ENCODE measurements around the gene DFFA.

Gene DFFA

DNA sequence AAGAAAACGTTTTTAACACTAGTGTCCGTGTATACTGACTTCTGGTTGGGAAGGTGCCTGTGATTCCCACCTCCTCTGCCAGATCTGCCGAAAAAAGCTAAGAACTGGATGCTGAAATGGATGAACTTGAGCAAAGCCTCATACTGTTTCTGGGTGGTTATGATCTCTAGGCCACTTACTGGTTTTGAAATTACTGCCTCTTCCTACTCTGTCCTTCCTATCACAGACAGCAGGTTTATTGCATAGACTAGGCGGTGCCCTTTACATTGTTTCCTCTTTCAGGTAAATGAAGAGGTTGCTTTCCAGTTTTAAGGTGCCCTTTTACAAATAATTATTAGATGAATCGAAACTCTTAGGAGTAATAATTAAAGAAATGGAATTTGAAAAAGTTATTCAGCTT is 29.9 kb upstream of the DFFA start:
- Histone ChIP-seq H3K4me3 (ENCODE audit: low read length) (no peak overlapping the region), H3K27me3 (ENCODE audit: insufficient read depth, low read length) (no peaks in the 10 kb centered on the region), H3K4me1 (ENCODE audit: insufficient read depth, low read length) (no peaks in the 10 kb centered on the region), H3K27ac (ENCODE audit: low read depth, low read length) (no peak overlapping the region), H3K9ac (ENCODE audit: low read depth, low read length) (no peak overlapping the region), H3K36me3 (ENCODE audit: insufficient read depth, low read length) (no peaks in the 10 kb centered on the region), H3K9me3 (ENCODE audit: insufficient read depth, low read depth, low read length) (no peaks in the 10 kb centered on the region)
- WGBS: 89% methylated on average over 4 of the region's 5 CpGs

DNA sequence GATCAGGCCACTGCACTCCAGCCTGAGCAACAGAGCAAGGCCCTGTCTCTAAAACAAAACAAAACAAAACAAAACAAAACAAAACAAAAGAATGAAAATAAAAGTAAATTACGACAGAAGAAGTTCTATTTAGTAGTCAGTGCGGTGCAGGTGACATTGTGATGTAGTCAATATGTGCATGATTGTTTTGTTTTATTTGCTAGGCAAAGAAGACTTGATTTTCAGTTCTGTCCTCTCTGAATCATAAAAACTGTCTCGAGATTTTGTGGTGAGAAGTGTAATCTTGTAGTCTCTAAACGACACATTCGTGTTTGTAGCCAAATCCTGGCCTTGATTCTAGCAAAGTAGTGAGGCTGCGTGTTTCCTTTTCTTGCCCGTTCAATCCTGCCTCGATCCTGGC is 25.9 kb upstream of the DFFA start:
- H3K4me3 ChIP-seq (ENCODE audit: low read length): no peak overlapping the region
- H3K27ac ChIP-seq (ENCODE audit: low read depth, low read length): no peak overlapping the region
- WGBS: 93% methylated on average over 8 of the region's 8 CpGs
- no peak overlapping the region for H3K9ac ChIP-seq (ENCODE audit: low read depth, low read length)
- no peaks in the 10 kb centered on the region for H3K9me3 ChIP-seq (ENCODE audit: insufficient read depth, low read depth, low read length)
- peaks cover 7% of the 10 kb centered on the region; the same call in 1 of the 2 replicates for H3K4me1 ChIP-seq (ENCODE audit: insufficient read depth, low read length)
- H3K36me3 ChIP-seq (ENCODE audit: insufficient read depth, low read length): peaks cover 11% of the 10 kb centered on the region; the same call in 1 of the 2 replicates
- no peaks in the 10 kb centered on the region for H3K27me3 ChIP-seq (ENCODE audit: insufficient read depth, low read length)

DNA sequence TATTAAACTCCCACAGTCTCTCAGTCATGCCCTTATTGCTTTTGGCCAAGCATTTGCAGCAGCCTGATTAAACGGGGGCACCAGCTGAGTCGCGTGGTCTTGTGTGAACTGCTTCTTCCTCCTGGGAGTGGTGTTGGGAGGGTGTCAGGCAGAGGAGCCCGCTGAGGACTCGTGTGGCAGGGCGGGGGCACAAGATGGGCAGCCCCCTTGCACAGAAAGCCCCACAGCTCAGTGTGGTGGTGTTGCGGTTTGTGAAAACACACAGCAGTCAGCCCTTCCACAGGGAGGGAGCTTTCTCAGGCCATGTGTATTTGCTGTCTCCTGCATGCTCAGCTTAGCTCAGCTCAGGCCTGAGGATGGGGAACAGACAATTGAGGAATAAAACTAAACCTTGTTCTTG is 24.8 kb upstream of the DFFA start:
- 94% methylated on average over 7 of the region's 7 CpGs for whole genome bisulfite sequencing
- no peak overlapping the region for H3K9ac ChIP-seq (ENCODE audit: low read depth, low read length)
- peaks cover 11% of the 10 kb centered on the region; the same call in 1 of the 2 replicates for H3K36me3 ChIP-seq (ENCODE audit: insufficient read depth, low read length)
- H3K9me3 ChIP-seq (ENCODE audit: insufficient read depth, low read depth, low read length): no peaks in the 10 kb centered on the region
- no peak overlapping the region for H3K27ac ChIP-seq (ENCODE audit: low read depth, low read length)
- no peaks in the 10 kb centered on the region for H3K27me3 ChIP-seq (ENCODE audit: insufficient read depth, low read length)
- H3K4me1 ChIP-seq (ENCODE audit: insufficient read depth, low read length): peaks cover 7% of the 10 kb centered on the region; the same call in 1 of the 2 replicates
- no peak overlapping the region for H3K4me3 ChIP-seq (ENCODE audit: low read length)

DNA sequence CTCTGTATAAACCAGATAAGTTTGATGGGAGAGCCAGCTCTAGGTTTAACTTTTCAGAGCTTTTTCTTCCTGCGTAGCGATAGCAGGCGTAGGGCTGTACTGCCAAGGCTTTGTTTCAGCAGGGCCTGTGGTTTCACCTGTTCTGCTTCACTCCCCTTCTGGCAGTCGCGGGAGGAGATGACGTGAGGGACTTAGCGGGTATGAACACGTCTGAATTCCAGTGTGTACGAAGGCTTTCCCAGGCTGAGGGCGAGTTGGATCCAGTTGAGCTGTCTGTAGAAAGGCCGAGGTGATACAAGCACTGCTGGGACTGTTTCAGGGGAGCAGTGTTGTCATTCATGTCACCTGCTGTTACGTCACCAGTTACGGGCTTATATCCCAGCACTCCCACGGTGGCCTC is 23.6 kb upstream of the DFFA start:
- Histone ChIP-seq H3K36me3 (ENCODE audit: insufficient read depth, low read length) (peaks cover 11% of the 10 kb centered on the region; the same call in 1 of the 2 replicates), H3K27ac (ENCODE audit: low read depth, low read length) (no peak overlapping the region; the same call in 1 of the 2 replicates), H3K9ac (ENCODE audit: low read depth, low read length) (no peak overlapping the region), H3K4me1 (ENCODE audit: insufficient read depth, low read length) (peaks cover 7% of the 10 kb centered on the region; the same call in 1 of the 2 replicates), H3K27me3 (ENCODE audit: insufficient read depth, low read length) (no peaks in the 10 kb centered on the region), H3K4me3 (ENCODE audit: low read length) (no peak overlapping the region), H3K9me3 (ENCODE audit: insufficient read depth, low read depth, low read length) (no peaks in the 10 kb centered on the region)
- 89% methylated on average over 14 of the region's 14 CpGs for WGBS

DNA sequence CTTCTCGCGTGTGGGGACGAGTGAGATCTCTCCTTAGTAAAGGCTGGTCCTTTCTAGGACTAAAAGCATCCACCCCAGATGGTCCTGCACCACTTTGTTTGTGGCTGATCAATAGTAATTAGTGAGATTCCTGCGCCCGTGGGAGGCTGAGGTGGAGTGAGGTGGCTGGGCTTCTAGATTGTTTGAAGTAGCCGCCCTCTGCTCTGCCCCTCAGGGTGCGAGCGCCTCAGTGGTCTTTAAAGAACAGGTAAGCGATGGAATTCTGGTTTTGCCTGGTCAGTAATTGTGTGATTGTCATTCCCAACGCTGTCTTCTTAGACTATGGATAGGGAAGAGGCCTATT is 23.1 kb upstream of the DFFA start:
- H3K36me3 ChIP-seq (ENCODE audit: insufficient read depth, low read length): peaks cover 11% of the 10 kb centered on the region; the same call in 1 of the 2 replicates
- no peak overlapping the region for H3K4me3 ChIP-seq (ENCODE audit: low read length)
- no peaks in the 10 kb centered on the region for H3K27me3 ChIP-seq (ENCODE audit: insufficient read depth, low read length)
- no peak overlapping the region for H3K27ac ChIP-seq (ENCODE audit: low read depth, low read length)
- H3K9ac ChIP-seq (ENCODE audit: low read depth, low read length): no peak overlapping the region
- WGBS: 92% methylated on average over 10 of the region's 10 CpGs
- H3K4me1 ChIP-seq (ENCODE audit: insufficient read depth, low read length): peaks cover 7% of the 10 kb centered on the region; the same call in 1 of the 2 replicates
- H3K9me3 ChIP-seq (ENCODE audit: insufficient read depth, low read depth, low read length): no peaks in the 10 kb centered on the region

DNA sequence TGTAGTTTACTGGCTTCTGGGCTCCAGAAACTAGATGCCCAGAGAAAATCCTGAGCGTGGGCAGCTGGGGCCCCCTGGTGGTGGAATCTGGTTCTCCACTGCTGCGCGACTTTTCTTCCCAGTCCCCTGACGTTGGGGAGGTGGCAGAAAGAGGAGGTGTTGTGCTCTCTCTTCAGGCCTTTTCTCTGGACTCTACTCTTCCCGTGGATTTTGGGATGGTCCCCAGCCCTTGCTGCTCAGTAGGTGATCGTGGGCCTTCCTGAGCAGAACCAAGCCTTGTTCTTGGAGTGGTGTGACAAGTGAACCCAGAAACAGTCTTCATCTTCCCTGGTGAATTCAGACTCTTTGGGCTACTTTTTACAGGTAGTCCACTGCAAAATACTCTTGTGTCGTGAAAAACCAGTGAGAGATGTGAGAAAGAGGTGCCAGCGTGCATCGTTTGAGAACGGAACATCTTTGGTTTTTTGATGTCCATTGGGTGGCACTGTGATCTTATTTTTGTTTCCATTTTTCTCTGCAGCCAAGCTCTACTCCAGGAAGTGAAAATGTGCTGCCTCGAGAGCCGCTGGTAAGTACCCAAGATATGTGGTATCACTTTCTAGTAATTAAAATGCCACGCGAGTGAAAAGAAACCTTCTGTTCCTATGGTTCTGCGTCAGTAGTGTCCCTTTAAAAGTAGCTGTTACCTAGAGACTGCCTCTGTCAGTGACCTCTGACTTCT is 22.6 kb upstream of the DFFA start:
- H3K4me3 ChIP-seq (ENCODE audit: low read length): no peak overlapping the region
- H3K9ac ChIP-seq (ENCODE audit: low read depth, low read length): no peak overlapping the region
- H3K36me3 ChIP-seq (ENCODE audit: insufficient read depth, low read length): peaks cover 11% of the 10 kb centered on the region; the same call in 1 of the 2 replicates
- H3K27me3 ChIP-seq (ENCODE audit: insufficient read depth, low read length): no peaks in the 10 kb centered on the region
- H3K4me1 ChIP-seq (ENCODE audit: insufficient read depth, low read length): peaks cover 9% of the 10 kb centered on the region; the same call in 1 of the 2 replicates
- H3K27ac ChIP-seq (ENCODE audit: low read depth, low read length): no peak overlapping the region
- H3K9me3 ChIP-seq (ENCODE audit: insufficient read depth, low read depth, low read length): no peaks in the 10 kb centered on the region
- WGBS: 45% methylated on average over 15 of the region's 15 CpGs

DNA sequence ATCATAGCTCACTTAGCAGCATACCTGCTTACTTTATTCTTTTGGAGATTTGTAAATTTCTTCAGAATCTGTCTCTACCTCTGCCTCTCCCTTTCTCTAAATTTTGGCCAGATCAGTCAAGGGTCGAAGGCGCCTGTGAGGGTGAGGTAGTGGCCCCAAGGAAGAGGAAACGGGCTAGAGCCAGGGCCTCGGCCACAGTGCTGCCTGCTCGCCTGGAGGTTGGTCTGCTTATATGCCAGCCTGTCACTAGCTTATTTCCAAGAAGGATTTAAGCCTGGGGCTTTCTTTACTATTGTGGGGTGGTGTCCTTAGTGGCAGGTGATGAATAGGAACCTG is 22.1 kb upstream of the DFFA start:
- H3K36me3 ChIP-seq (ENCODE audit: insufficient read depth, low read length): peaks cover 11% of the 10 kb centered on the region; the same call in 1 of the 2 replicates
- no peak overlapping the region for H3K4me3 ChIP-seq (ENCODE audit: low read length)
- no peaks in the 10 kb centered on the region for H3K9me3 ChIP-seq (ENCODE audit: insufficient read depth, low read depth, low read length)
- no peak overlapping the region for H3K27ac ChIP-seq (ENCODE audit: low read depth, low read length)
- WGBS: 89% methylated on average over 5 of the region's 5 CpGs
- peaks cover 14% of the 10 kb centered on the region; the same call in 1 of the 2 replicates for H3K4me1 ChIP-seq (ENCODE audit: insufficient read depth, low read length)
- no peak overlapping the region for H3K9ac ChIP-seq (ENCODE audit: low read depth, low read length)
- no peaks in the 10 kb centered on the region for H3K27me3 ChIP-seq (ENCODE audit: insufficient read depth, low read length)

DNA sequence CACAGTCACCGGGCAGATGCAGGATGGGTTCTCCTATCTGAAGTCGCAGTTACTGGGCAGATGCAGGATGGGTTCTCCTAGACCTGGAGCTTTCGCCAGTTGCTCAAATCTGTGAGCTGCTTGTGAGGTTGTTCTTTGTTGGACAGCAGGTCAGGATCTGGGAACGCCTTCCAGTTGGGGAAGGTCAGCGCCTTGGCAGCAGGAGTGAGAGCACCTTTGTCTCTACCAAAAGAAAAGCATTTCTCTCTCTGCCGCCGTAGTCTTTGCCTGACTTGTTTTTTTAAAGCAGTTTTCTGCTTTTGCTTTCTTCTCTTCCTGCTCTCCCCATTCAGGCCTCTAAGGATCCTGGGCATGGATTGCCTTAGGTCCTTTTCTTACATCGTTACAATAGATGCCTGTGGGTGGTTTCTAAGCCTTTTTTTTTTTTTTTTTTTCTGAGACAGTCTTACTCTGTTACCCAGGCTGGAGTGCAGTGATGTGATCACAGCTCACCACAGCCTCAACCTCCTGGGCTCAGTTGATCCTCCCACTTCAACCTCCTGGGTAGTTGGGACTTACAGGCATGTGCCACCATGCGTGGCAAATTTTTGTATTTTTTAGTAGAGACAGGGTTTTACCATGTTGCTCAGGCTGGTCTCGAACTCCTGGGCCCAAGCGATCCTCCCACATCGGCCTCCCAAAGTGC is 18.1 kb upstream of the DFFA start:
- H3K36me3 ChIP-seq (ENCODE audit: insufficient read depth, low read length): peaks cover 3% of the 10 kb centered on the region; the same call in 1 of the 2 replicates
- 0 out of 2 replicates have a peak overlapping the region, but pooled peaks have one; percentile 16 for H3K9ac ChIP-seq (ENCODE audit: low read depth, low read length)
- WGBS: 80% methylated on average over 11 of the region's 12 CpGs
- H3K27me3 ChIP-seq (ENCODE audit: insufficient read depth, low read length): no peaks in the 10 kb centered on the region
- H3K4me1 ChIP-seq (ENCODE audit: insufficient read depth, low read length): peaks cover 14% of the 10 kb centered on the region; the same call in 1 of the 2 replicates
- H3K4me3 ChIP-seq (ENCODE audit: low read length): no peak overlapping the region
- no peaks in the 10 kb centered on the region for H3K9me3 ChIP-seq (ENCODE audit: insufficient read depth, low read depth, low read length)
- peak overlapping the region; percentile 25; the same call in 1 of the 2 replicates for H3K27ac ChIP-seq (ENCODE audit: low read depth, low read length)

DNA sequence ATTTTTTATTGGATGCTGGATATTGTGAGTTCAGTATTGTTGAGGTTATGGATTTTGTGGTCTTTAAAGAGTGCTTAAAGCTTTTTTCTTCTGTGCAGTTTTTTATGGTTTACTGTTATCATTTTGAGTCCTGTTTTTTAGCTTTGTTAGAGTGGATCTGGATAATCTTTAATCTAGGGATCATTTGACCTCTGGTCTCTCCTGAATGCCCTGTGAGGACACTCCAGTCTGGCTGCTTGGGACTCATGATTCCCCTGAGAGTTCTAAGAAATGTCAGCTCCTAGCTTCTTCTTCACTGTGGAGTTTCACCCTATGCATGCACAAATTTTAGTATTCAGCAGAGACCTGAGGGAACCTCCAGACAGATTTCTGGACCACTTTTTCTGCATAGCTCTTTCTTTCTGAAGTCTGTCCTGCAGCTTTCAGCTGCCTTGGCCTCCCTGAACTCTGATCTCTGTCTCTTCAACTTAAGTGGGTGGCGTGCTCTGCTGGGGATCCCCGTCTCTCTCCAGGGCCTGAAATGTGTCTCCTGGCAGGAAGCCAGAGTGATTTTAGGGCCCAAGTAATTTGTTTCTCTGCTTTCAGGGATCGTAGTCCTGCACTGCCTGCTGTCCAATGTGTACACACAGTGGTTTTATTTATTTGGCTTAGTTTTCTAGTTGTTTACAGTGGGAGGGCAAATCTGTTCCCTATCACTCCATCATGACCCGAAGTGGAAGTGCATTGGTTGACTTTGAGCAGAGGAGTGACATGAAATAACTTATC is 17.1 kb upstream of the DFFA start:
- H3K4me3 ChIP-seq (ENCODE audit: low read length): no peak overlapping the region
- no peak overlapping the region for H3K9ac ChIP-seq (ENCODE audit: low read depth, low read length)
- H3K9me3 ChIP-seq (ENCODE audit: insufficient read depth, low read depth, low read length): no peaks in the 10 kb centered on the region
- H3K27me3 ChIP-seq (ENCODE audit: insufficient read depth, low read length): no peaks in the 10 kb centered on the region
- H3K4me1 ChIP-seq (ENCODE audit: insufficient read depth, low read length): peaks cover 7% of the 10 kb centered on the region; the same call in 1 of the 2 replicates
- H3K36me3 ChIP-seq (ENCODE audit: insufficient read depth, low read length): no peaks in the 10 kb centered on the region
- 0 out of 2 replicates have a peak overlapping the region, but pooled peaks have one; percentile 25 for H3K27ac ChIP-seq (ENCODE audit: low read depth, low read length)
- 62% methylated on average over 3 of the region's 4 CpGs for WGBS

DNA sequence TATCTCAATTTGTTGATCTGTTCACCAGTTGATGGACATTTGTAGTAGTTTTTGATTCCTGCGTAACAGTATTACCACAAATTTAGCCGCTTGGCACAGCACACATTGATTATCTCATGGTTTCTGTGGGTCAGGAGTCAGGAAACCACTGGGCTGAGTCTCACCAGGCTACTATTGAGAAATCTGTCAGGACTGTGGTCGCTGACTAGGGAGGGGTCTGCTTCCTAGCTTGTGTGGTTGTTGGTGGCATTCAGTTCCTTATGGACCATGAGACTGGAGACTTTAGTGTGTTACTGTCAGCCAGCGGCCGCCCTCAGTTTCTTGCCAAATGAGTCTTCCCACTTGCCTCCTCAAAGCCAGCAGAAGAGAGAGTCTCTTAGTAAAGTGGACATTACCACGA is 12.2 kb upstream of the DFFA start:
- Histone ChIP-seq H3K27me3 (ENCODE audit: insufficient read depth, low read length) (no peaks in the 10 kb centered on the region), H3K4me1 (ENCODE audit: insufficient read depth, low read length) (peaks cover 2% of the 10 kb centered on the region; the same call in 1 of the 2 replicates), H3K4me3 (ENCODE audit: low read length) (no peak overlapping the region), H3K9ac (ENCODE audit: low read depth, low read length) (no peak overlapping the region), H3K27ac (ENCODE audit: low read depth, low read length) (no peak overlapping the region), H3K9me3 (ENCODE audit: insufficient read depth, low read depth, low read length) (no peaks in the 10 kb centered on the region), H3K36me3 (ENCODE audit: insufficient read depth, low read length) (no peaks in the 10 kb centered on the region)
- 97% methylated on average over 6 of the region's 6 CpGs for WGBS

DNA sequence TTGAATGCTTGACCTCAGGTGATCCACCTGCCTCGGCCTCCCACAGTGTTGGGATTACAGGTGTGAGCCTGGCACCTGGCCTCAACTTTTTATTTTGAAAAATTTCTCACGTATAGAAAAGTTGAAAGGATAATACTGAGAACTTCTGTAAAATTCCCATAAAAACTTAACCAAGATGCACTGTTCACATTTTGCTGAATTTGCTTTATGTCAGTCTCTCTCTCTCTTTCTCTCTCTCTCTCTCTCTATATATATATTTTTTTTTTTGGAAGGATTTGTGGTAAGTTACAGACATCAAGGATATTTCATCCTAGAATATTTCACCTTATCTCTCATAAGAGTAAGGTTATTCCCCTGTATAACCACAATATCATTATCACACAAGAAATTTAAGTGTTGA is 8.3 kb upstream of the DFFA start:
- Histone ChIP-seq H3K9ac (ENCODE audit: low read depth, low read length) (no peak overlapping the region), H3K4me3 (ENCODE audit: low read length) (no peak overlapping the region), H3K36me3 (ENCODE audit: insufficient read depth, low read length) (no peaks in the 10 kb centered on the region), H3K27me3 (ENCODE audit: insufficient read depth, low read length) (no peaks in the 10 kb centered on the region), H3K9me3 (ENCODE audit: insufficient read depth, low read depth, low read length) (no peaks in the 10 kb centered on the region), H3K4me1 (ENCODE audit: insufficient read depth, low read length) (peaks cover 7% of the 10 kb centered on the region; the same call in 1 of the 2 replicates), H3K27ac (ENCODE audit: low read depth, low read length) (no peak overlapping the region)
- 98% methylated on average over 2 of the region's 2 CpGs for WGBS
